Mesendoderm (in vitro differentiated cells): ENCODE data around the gene KRT3.

Source experiments
- DNase-seq: peaks from one replicate; pipeline ENCODE4 v3.0.0; 2013
- H2AK5ac ChIP-seq: 2 replicates; pipeline ENCODE4 v1.6.1; 2013; ENCODE audit warnings: low read length, inconsistent platforms
- H2BK120ac ChIP-seq: 2 replicates; pipeline ENCODE4 v1.6.1; 2013; ENCODE audit warnings: low read depth, mild to moderate bottlenecking, low read length, moderate library complexity, mixed read lengths
- H2BK15ac ChIP-seq: replicated peaks from 2 replicates; pipeline ENCODE4 v1.6.1; 2013; ENCODE audit warnings: low read depth, mild to moderate bottlenecking, moderate library complexity
- H2BK5ac ChIP-seq: 2 replicates; pipeline ENCODE4 v1.6.1; 2013; ENCODE audit warnings: low read length, inconsistent platforms
- H3K18ac ChIP-seq: 2 replicates; pipeline ENCODE4 v1.6.1; 2013; ENCODE audit warnings: mild to moderate bottlenecking, low read length, mixed read lengths
- H3K23ac ChIP-seq: one replicate; pipeline ENCODE4 v1.6.1; 2013; ENCODE audit warnings: low read length
- H3K27ac ChIP-seq: 2 replicates; pipeline ENCODE4 v1.5.1; 2013; ENCODE audit warnings: low read depth, mild to moderate bottlenecking, inconsistent platforms, low read length, moderate library complexity
- H3K27me3 ChIP-seq: 2 replicates; pipeline ENCODE4 v1.6.1; 2013; ENCODE audit warnings: low read length, control low read depth, mild to moderate bottlenecking, inconsistent platforms; ENCODE audit not compliant: insufficient read depth, poor library complexity
- H3K36me3 ChIP-seq: 2 replicates; pipeline ENCODE4 v1.6.1; 2013; ENCODE audit warnings: low read length, inconsistent platforms; ENCODE audit not compliant: control insufficient read depth, insufficient read depth
- H3K4ac ChIP-seq: one replicate; pipeline ENCODE4 v1.6.1; 2013; ENCODE audit warnings: low read depth, mild to moderate bottlenecking, low read length, moderate library complexity
- H3K4me1 ChIP-seq: 2 replicates; pipeline ENCODE4 v1.6.1; 2013; ENCODE audit warnings: low read depth, low read length, inconsistent platforms; ENCODE audit not compliant: control insufficient read depth
- H3K4me2 ChIP-seq: 2 replicates; pipeline ENCODE4 v1.6.1; 2013; ENCODE audit warnings: low read length
- H3K4me3 ChIP-seq: 2 replicates; pipeline ENCODE4 v1.5.1; 2013; ENCODE audit warnings: mild to moderate bottlenecking, low read length
- H3K56ac ChIP-seq: one replicate; pipeline ENCODE4 v1.6.1; 2013; ENCODE audit warnings: low read length
- H3K79me1 ChIP-seq: 2 replicates; pipeline ENCODE4 v1.6.1; 2013; ENCODE audit warnings: low read length, inconsistent platforms
- H3K79me2 ChIP-seq: 2 replicates; pipeline ENCODE4 v1.6.1; 2013; ENCODE audit warnings: mild to moderate bottlenecking, low read length; ENCODE audit not compliant: control insufficient read depth, insufficient read depth
- H3K9ac ChIP-seq: 2 replicates; pipeline ENCODE4 v1.6.1; 2013; ENCODE audit warnings: low read length, inconsistent platforms
- H4K5ac ChIP-seq: one replicate; pipeline ENCODE4 v1.6.1; 2013; ENCODE audit warnings: low read length
- H4K8ac ChIP-seq: one replicate; pipeline ENCODE4 v1.6.1; 2013; ENCODE audit warnings: low read depth, mild to moderate bottlenecking, control low read depth, low read length, moderate library complexity
- WGBS: extraction: QIAGEN DNeasy Blood & Tissue Kit; methylation state at CpG from one replicate; pipeline ENCODE4 v1.1.7; 2013; ENCODE audit warnings: low lambda C conversion rate, missing lambda C conversion rate; ENCODE audit not compliant: insufficient coverage; ENCODE audit errors: extremely low coverage; 5-methylcytosine and 5-hydroxymethylcytosine counted together

KRT3 gene

DNA sequence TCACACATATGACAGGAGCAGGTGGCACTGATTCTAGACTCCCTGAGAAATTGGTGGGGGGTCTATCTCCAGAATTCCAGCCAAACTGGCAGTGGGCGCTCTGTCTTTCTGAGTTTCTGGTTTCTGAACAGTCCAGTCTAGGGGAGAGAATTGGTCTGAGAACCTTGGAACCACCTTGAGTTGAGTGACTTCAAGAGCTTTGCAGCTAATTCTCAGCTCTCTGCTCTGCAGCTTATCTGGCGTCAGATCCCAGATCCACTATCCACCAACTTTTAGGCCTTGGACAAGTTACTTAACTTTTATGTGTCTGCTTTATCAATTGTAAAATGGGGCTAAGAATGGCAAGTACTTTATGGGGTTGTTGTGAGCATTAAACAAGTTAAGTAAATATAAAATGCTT lies 17.1 kb downstream of the KRT3 start:
- Histone ChIP-seq H3K56ac (no peak overlapping the region), H3K4ac (no peak overlapping the region), H2BK5ac (no peak overlapping the region), H4K8ac (no peak overlapping the region), H3K23ac (no peak overlapping the region), H3K27ac (no peak overlapping the region), H3K36me3 (no peaks in the 10 kb centered on the region), H3K27me3 (no peaks in the 10 kb centered on the region), H3K79me1 (no peaks in the 10 kb centered on the region), H2BK15ac (no peak overlapping the region), H3K4me2 (no peak overlapping the region), H3K9ac (no peak overlapping the region), H4K5ac (no peak overlapping the region), H3K4me3 (no peak overlapping the region), H3K79me2 (no peaks in the 10 kb centered on the region), H3K18ac (no peak overlapping the region), H3K4me1 (no peaks in the 10 kb centered on the region), H2AK5ac (no peak overlapping the region), H2BK120ac (no peak overlapping the region)
- DNase-seq, result no peak
- no CpG with 5 or more reads among the region's 2 CpGs for WGBS

DNA sequence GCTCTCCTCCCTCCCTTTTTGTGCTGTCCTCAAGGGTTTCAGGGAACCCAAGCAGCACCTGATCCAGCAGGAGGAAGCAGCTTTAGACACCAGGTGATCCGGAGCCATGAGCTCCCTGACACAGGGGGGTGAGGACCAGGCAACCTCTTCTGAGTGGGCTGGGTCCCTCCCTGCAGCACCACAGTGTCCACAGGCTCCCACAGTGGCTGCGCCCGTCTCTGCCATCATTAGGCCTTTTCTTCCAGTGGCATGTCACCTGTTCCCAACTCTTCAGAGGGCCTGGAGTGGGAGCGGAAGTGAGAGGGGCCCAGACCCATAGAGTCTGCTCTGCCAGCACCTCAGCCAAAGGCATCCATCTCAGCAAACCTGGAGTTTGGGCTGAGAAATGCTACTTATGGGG lies 18.4 kb downstream of the KRT3 start:
- H2AK5ac ChIP-seq, result no peak overlapping the region
- no peaks in the 10 kb centered on the region for H3K27me3 ChIP-seq

DNA sequence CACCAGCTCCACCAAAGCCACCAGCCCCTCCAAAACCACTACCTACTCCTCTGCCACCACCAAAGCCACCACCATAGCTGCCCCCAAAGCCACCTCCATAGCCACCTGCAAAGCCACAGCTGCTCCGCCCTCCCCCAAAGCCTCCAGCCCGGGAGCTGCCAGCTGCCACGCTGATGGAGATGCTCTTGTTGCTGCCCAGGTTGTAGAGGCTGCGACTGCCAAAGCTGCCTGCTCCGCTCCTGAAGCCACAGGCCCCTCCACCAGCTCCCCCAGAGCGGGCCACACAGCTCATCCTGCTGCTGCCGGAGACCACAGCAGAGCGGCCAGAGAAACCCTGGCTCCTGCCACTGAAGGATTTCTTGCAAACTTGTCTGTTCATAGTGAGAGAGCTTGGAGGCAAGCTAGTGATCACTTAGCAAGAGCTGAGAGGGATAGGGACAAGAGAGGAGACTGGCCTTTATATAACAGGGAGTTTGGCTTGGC lies 19.0 kb downstream of the KRT3 start, which contains the start of gene KRT76:
Gene KRT76 (minus strand): TSS at position 433 of the 483 bp plus-strand sequence. CDS start 54 bp downstream, at position 379.
- H3K18ac ChIP-seq, result no peak within 1 kb of the TSS
- H3K79me2 ChIP-seq, result no peaks in the 10 kb centered on the region
- H3K27ac ChIP-seq, result no peak within 1 kb of the TSS
- WGBS, result no CpG with 5 or more reads among the region's 8 CpGs
- DNase-seq, result no peak
- no peak within 1 kb of the TSS for H2BK5ac ChIP-seq
- H2BK120ac ChIP-seq, result no peak within 1 kb of the TSS
- H3K79me1 ChIP-seq, result no peaks in the 10 kb centered on the region
- no peaks in the 10 kb centered on the region for H3K36me3 ChIP-seq
- no peak within 1 kb of the TSS for H3K4me3 ChIP-seq
- no peaks in the 10 kb centered on the region for H3K4me1 ChIP-seq
- no peak within 1 kb of the TSS for H3K4ac ChIP-seq
- H4K8ac ChIP-seq, result no peak within 1 kb of the TSS
- no peaks in the 10 kb centered on the region for H3K27me3 ChIP-seq
- H2AK5ac ChIP-seq, result no peak within 1 kb of the TSS
- H3K4me2 ChIP-seq, result no peak within 1 kb of the TSS
- no peak within 1 kb of the TSS for H3K56ac ChIP-seq
- no peak within 1 kb of the TSS for H2BK15ac ChIP-seq
- H3K23ac ChIP-seq, result no peak within 1 kb of the TSS
- no peak within 1 kb of the TSS for H4K5ac ChIP-seq
- no peak within 1 kb of the TSS for H3K9ac ChIP-seq

More for the DNA sequence above, 18.4 kb downstream of the KRT3 start:
- no peak for DNase-seq
- H3K4me2 ChIP-seq, result no peak overlapping the region
- H3K9ac ChIP-seq, result no peak overlapping the region
- no CpG with 5 or more reads among the region's 4 CpGs for WGBS
- H3K27ac ChIP-seq, result no peak overlapping the region
- H4K5ac ChIP-seq, result no peak overlapping the region
- H4K8ac ChIP-seq, result no peak overlapping the region
- H3K79me2 ChIP-seq, result no peaks in the 10 kb centered on the region
- no peak overlapping the region for H2BK15ac ChIP-seq
- no peak overlapping the region for H2BK120ac ChIP-seq
- H3K18ac ChIP-seq, result no peak overlapping the region
- no peak overlapping the region for H2BK5ac ChIP-seq
- no peak overlapping the region for H3K4me3 ChIP-seq
- no peak overlapping the region for H3K23ac ChIP-seq
- H3K36me3 ChIP-seq, result no peaks in the 10 kb centered on the region
- no peak overlapping the region for H3K56ac ChIP-seq
- H3K4ac ChIP-seq, result no peak overlapping the region
- H3K4me1 ChIP-seq, result no peaks in the 10 kb centered on the region
- H3K79me1 ChIP-seq, result no peaks in the 10 kb centered on the region

DNA sequence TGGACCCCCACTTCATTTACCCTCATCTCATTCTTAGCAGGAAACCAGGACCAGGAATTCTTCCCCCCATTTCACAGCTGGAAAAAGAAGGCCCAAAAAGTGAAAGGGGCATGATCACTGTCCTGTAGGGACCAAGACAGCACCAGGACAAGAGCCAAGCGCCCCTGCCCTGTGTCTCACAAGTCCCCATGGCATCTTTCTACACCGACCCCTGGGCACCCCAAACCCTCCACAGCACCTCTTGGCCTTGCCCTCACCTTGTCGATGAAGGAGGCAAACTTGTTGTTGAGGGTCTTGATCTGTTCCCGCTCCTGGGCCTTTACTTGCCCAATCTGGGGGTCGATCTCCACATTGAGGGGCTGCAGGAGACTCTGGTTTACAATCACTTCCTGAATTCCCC lies 19.5 kb downstream of the KRT3 start:
- Histone ChIP-seq H2AK5ac (no peak overlapping the region), H2BK5ac (no peak overlapping the region), H3K36me3 (no peaks in the 10 kb centered on the region), H3K27me3 (no peaks in the 10 kb centered on the region), H3K23ac (no peak overlapping the region), H3K27ac (no peak overlapping the region), H3K4me1 (no peaks in the 10 kb centered on the region), H3K4me2 (no peak overlapping the region), H3K79me1 (no peaks in the 10 kb centered on the region), H3K9ac (no peak overlapping the region), H3K4ac (no peak overlapping the region), H2BK120ac (no peak overlapping the region), H3K56ac (no peak overlapping the region), H4K8ac (no peak overlapping the region), H3K18ac (no peak overlapping the region), H2BK15ac (no peak overlapping the region), H4K5ac (no peak overlapping the region), H3K4me3 (no peak overlapping the region), H3K79me2 (no peaks in the 10 kb centered on the region)
- no CpG with 5 or more reads among the region's 5 CpGs for WGBS
- no peak for DNase-seq

DNA sequence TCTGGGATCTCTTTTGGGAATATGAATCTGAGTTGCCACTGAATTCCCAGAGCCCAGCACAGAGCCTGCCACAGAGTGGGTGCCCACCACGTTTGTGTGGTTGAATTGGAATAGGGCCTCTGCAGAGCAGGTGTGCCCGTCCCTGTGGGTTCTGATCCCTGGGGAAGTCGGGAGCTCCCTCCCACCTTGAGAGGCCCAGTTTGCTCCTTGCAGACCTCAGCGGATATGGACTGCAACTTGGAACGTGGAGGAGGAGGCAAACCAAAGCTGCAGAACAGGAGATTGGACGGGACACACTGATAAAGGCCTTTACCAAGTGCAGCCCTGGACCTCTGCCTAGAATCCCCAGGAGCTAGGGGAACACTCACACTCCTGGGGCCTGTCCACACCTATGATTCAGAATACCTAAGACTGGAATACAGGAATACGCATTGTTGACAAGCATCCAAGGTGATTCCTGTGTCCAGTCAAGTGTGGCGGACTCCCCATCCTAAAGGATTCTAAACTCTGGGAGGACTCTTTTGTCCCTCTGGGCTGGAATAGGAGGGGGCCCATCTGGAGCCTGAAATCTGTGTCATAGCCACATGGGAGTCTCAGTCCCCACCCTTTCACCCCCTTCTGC lies 21.2 kb downstream of the KRT3 start:
- Histone ChIP-seq H3K4me1 (no peaks in the 10 kb centered on the region), H3K4me3 (no peak overlapping the region), H3K4ac (no peak overlapping the region), H3K4me2 (no peak overlapping the region), H3K9ac (no peak overlapping the region), H3K36me3 (no peaks in the 10 kb centered on the region), H2BK120ac (no peak overlapping the region), H3K79me2 (no peaks in the 10 kb centered on the region), H3K23ac (no peak overlapping the region), H2BK5ac (no peak overlapping the region), H4K5ac (no peak overlapping the region), H2BK15ac (no peak overlapping the region), H3K18ac (no peak overlapping the region), H3K79me1 (no peaks in the 10 kb centered on the region), H4K8ac (no peak overlapping the region), H2AK5ac (no peak overlapping the region), H3K56ac (no peak overlapping the region), H3K27ac (no peak overlapping the region), H3K27me3 (no peaks in the 10 kb centered on the region)
- WGBS, result no CpG with 5 or more reads among the region's 8 CpGs
- DNase-seq, result no peak

DNA sequence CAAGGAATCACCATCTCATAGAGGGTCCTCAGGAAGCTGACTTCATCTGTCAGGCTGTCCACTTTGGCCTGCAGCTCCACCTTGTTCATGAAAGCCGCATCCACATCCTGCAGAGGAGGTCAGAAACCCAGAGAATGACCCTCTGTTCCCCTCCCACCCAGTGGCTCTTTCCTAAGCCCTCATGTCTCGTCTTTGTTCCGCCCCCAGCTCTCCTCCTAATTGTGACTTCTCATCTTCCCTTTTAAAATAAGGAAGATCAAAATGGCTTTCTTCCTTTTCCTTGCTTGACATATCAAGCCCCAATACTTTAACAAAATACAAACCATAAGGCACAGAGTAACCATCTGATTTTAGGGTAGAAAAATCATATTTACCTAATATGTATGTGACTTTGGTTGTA lies 23.1 kb downstream of the KRT3 start:
- H4K8ac ChIP-seq, result no peak overlapping the region
- H3K27me3 ChIP-seq, result no peaks in the 10 kb centered on the region
- H2BK15ac ChIP-seq, result no peak overlapping the region
- no peak overlapping the region for H3K4me2 ChIP-seq
- no peak overlapping the region for H3K4ac ChIP-seq
- no peak overlapping the region for H3K9ac ChIP-seq
- H3K79me1 ChIP-seq, result no peaks in the 10 kb centered on the region
- no peak overlapping the region for H3K4me3 ChIP-seq
- no peak overlapping the region for H4K5ac ChIP-seq
- H2BK5ac ChIP-seq, result no peak overlapping the region
- no peaks in the 10 kb centered on the region for H3K4me1 ChIP-seq
- no peaks in the 10 kb centered on the region for H3K79me2 ChIP-seq
- no peak overlapping the region for H2AK5ac ChIP-seq
- no peak overlapping the region for H3K56ac ChIP-seq
- no peak overlapping the region for H3K18ac ChIP-seq
- no peak overlapping the region for H3K27ac ChIP-seq
- H3K36me3 ChIP-seq, result no peaks in the 10 kb centered on the region
- no peak overlapping the region for H3K23ac ChIP-seq
- no peak overlapping the region for H2BK120ac ChIP-seq
- DNase-seq, result no peak
- WGBS, result no CpG with 5 or more reads among the region's 3 CpGs
